Tibial nerve (tissue), 4 donors: ENCODE measurements around the gene SART3.

Experiments used
- CTCF ChIP-seq, 5 experiments: fragments of 200-600 bp in 3 of 5; fragments of 450-650 bp in 2 of 5; sonication (generic) in 3 of 5; IDR thresholded peaks; one replicate each; pipeline ENCODE4 v1.5.1; 2016 to 2019; ENCODE audit warnings: antibody characterized with exemption in 5 of 5, mild to moderate bottlenecking in 3 of 5, moderate library complexity in 2 of 5
- EP300 ChIP-seq, 2 donors: sonication (generic); formaldehyde crosslinking; IDR thresholded peaks; one replicate each; pipeline ENCODE4 v1.6.1; 2017; ENCODE audit warnings: antibody characterized with exemption in 2 of 2, mild to moderate bottlenecking in 1 of 2
- POLR2A ChIP-seq, 2 donors: fragments of 450-650 bp; IDR thresholded peaks; one replicate each; pipeline ENCODE4 v1.6.1; 2017; ENCODE audit warnings: antibody characterized with exemption in 2 of 2, mild to moderate bottlenecking in 2 of 2, moderate library complexity in 2 of 2

- TF ChIP-seq CTCF (IDR thresholded peaks at IDR 0.05) (no peak), EP300 (IDR thresholded peaks at IDR 0.05) (no peak), POLR2A (IDR thresholded peaks at IDR 0.05) (no peak)
These were observed 42.8 kb downstream of the SART3 start for GRCh38 chr12:108518101-108518715.
